GM19397 (cell line): ENCODE results near the gene FAM25A.
"Not testable (repeated sequence)": the region's sequence is repeated elsewhere in the genome, so short reads cannot be mapped to it uniquely, and the experiment has no call there.

Experiments
- ATAC-seq: cut with Tn5 transposase; IDR thresholded peaks from one replicate; pipeline ENCODE4 v1.9.1; 2021; ENCODE audit warnings: mild to moderate bottlenecking, moderate library complexity; ENCODE audit not compliant: unreplicated experiment

The FAM25A gene

GRCh38 chr10:87009134-87009696 is 10.9 kb upstream of the FAM25A start:
- not testable (repeated sequence) for ATAC-seq

- not testable (repeated sequence) for ATAC-seq
Observed at GRCh38 chr10:87013528-87013927, 6.6 kb upstream of the FAM25A start.

GRCh38 chr10:87014986-87015716 is 4.9 kb upstream of the FAM25A start:
- not testable (repeated sequence) for ATAC-seq

GRCh38 chr10:87018127-87018526 is 2.0 kb upstream of the FAM25A start:
- not testable (repeated sequence) for ATAC-seq

- not testable (repeated sequence) for ATAC-seq
Observed at GRCh38 chr10:87019066-87019465, 1.0 kb upstream of the FAM25A start.

GRCh38 chr10:87019504-87019903 is 590 bp upstream of the FAM25A start:
- ATAC-seq = not testable (repeated sequence)

GRCh38 chr10:87025285-87025958 is 5.3 kb downstream of the FAM25A start:
- not testable (repeated sequence) for ATAC-seq

GRCh38 chr10:87026747-87027508 is 6.8 kb downstream of the FAM25A start:
- not testable (repeated sequence) for ATAC-seq

- not testable (repeated sequence) for ATAC-seq
Observed at GRCh38 chr10:87030419-87030818, 10.3 kb downstream of the FAM25A start.

- ATAC-seq = no peak
Observed at GRCh38 chr10:87030912-87031635, 11.0 kb downstream of the FAM25A start.

GRCh38 chr10:87036623-87037022 is 16.5 kb downstream of the FAM25A start:
- ATAC-seq = no peak

GRCh38 chr10:87038286-87038717 is 18.2 kb downstream of the FAM25A start:
- ATAC-seq = no peak

- no peak for ATAC-seq
Observed at GRCh38 chr10:87038786-87039185, 18.7 kb downstream of the FAM25A start.

GRCh38 chr10:87043579-87043978 is 23.5 kb downstream of the FAM25A start:
- ATAC-seq = not testable (repeated sequence)

GRCh38 chr10:87045434-87045938 is 25.4 kb downstream of the FAM25A start:
- no peak for ATAC-seq

- ATAC-seq = no peak
Observed at GRCh38 chr10:87053111-87053510, 33.0 kb downstream of the FAM25A start.

GRCh38 chr10:87053577-87054181 is 33.6 kb downstream of the FAM25A start:
- no peak for ATAC-seq

- ATAC-seq = no peak
Observed at GRCh38 chr10:87054373-87055295, 34.5 kb downstream of the FAM25A start.

GRCh38 chr10:87058171-87058570 is 38.1 kb downstream of the FAM25A start:
- ATAC-seq = no peak
